Measurements from ENCODE around the gene DNAH17.

The DNAH17 gene

GRCh38 chr17:78390241-78391050, 186.8 kb downstream of the DNAH17 start:
- no peak for DNase-seq (ENCODE audit: low read depth)

DNA sequence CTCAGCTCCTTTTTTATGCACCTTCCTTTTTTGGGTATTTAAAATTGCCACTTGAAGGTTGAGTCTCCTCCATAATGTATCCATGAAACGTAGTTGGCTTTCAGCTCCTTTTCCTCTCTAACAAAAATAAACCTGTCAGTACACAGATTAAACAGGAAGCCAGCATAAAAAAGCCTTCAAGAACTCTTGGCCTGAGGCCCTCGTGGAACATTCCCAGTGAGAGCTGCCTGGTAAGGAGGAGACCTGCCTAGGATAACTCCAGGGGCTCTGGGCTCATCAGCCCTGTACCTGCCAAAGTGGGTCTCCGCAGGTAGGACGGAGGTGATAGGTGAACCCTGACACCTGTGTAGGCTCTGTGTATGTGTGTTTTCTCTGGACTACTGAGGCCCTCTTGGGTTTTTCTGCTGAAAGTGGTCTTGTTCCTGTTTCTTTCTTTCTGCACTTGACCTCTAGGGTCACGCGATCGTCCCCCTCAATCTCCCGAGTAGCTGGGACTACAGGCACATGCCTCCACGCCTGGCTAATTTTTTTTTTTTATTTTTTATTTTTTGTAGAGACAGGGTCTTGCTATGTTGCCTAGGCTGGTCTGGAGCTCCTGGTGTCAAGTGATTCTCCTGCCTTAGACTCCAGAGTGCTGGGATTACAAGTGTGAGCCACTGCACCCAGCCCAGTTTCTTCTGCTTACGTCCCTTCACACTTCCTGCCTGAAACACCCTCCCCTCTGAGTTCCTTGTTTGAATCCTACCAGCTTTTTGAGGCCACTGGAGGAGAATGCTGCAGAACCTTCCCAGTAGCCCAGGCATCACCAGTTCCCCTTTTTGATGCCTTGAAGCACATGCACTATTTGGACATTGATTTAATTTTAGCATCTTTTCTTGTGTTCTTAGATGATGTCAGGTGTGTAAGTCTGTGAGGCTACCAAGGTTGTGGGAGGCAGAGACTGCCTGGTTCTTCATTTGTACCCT, 188.9 kb downstream of the DNAH17 start:
- no peak for DNase-seq (ENCODE audit: low read depth)

GRCh38 chr17:78384479-78385175, 192.6 kb downstream of the DNAH17 start:
- DNase-seq (ENCODE audit: low read depth) = no peak

DNA sequence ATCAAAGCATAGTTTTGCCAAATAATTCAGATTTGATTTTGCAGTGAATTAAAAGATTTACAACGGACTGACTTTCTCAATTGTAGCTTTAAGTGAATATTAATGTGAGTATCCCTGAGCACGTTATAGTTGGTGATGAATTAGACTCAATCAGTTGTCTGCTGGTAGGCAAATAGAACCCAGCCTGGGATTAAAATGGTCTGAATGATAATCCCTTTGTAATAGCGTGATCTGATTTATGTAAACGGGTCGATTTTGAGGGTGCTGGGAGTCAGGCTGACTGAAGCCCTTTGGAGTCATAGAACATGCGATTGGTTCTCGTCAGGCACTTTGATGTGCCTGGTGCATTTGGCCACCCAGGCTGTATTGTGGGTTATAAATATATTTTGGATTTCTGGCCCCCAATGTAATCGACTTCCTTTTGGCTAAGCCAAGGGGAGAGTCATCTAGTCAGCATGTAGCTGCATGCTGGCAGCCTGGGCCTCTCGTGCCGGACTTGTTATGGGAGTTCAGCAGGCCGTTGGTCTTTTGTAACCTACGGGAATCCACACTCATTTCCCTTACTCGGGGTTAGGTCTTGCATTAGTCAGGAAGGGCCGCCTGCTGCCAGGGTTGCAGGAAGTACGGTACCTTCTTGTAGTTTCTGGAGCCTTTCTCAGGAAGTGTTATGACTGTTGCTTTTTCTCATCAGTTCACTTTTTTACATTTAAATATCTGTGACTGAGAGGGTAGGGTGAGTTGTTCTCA, 193.3 kb downstream of the DNAH17 start:
- no peak for DNase-seq (ENCODE audit: low read depth)

- no peak for DNase-seq (ENCODE audit: low read depth)
Observed at GRCh38 chr17:78381601-78382232, 195.5 kb downstream of the DNAH17 start.

- DNase-seq (ENCODE audit: low read depth) = no peak
Observed at GRCh38 chr17:78380370-78380769, 196.8 kb downstream of the DNAH17 start.

DNA sequence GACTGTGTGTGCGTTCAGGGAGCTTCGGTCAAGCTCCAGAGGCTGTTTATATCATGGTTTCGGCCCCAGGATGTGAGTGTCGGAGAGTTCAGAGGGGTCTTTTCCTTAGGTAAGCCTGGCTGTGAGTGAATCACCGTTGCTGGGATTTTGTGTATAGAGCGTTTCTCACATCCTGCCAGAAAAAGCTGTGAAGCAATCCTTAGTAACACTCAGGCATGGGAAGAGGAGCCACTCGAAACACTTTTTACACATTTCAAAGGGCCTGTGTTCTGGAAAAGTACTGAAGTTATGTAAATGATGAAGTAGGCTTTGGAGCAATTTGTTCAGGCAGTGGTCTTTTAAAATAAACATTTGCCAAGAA, 198.1 kb downstream of the DNAH17 start:
- no peak for DNase-seq (ENCODE audit: low read depth)

DNA sequence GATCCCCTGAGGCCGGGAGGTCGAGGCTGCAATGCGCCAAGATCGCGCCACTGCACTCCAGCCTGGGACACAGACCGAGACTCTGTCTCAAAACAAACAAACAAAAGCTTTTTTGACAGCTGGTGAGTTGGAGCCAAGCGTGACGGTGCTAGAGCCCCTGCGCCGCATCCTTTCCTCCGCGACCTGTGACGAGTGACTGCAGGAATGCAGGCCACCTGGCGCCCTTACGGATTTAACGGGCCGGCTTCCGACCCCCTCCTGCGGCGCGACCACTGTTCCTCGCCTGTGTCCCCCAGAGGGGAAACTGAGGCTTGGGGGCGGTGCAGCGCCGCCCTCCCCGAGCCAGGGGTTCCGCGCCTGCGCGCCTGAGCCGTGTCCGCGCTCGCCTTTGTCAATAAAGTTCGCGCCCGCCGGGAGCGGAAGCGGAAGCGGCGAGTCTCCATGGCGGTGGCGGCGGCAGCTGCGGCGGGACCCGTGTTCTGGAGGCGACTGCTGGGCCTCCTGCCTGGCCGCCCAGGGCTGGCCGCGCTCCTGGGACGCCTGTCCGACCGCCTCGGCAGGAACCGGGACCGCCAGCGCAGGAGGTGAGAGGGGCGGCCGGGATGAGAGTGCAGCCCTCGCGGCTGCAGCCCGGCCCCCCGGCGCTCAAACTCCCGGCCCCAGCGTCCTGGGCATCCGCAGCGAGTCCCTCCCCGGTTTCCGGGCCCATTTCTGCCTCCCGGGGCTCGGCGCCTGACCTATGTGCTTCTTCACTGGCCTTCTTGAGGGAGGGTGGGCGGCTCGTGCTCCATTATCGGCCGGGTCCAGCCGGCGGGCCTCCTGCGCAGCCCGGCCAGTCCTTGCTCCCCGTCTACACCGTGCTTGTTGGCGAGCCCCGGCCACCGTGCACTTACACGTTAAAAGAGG, 198.7 kb downstream of the DNAH17 start, which contains the start of gene PGS1:
Gene PGS1, plus strand, starts transcription at position 425 of the 906 bp plus-strand sequence. Its CDS starts 17 bp downstream, at position 442.
- DNase-seq (ENCODE audit: low read depth) = peak; percentile 62

DNA sequence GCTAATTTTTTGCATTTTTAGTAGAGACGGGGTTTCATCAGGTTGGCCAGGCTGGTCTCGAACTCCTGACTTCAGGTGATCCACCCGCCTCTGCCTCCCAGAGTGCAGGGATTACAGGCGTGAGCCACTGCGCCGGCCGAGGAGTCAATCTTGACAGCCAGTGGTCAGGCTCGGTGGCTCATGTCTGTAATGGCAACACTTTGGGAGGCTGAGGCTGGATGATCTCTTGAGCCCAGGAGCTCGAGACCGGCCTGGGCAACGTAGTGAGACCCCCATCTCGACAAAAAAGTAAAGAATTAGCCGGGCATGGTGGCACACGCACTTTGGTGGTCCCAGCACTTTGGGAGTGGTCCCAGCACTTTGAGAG, 199.4 kb downstream of the DNAH17 start:
- no peak for DNase-seq (ENCODE audit: low read depth)

DNA sequence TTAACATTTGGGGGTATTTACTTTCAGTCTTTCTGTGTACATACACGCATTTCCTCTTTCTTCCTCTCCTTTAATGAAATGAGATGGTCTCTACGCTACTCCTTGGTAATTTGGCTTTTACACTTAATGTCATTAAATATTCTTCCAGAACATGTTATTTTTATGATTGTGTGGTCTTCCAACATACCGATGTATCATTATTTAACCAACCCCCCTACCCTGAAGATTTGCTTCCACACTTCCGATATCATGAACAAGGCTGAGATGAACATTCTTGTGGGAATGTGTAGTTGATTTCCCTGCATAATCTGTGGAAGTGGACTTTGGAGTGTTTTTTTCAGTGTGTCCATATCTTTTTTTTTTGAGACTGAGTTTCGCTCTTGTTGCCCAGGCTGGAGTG, 201.0 kb downstream of the DNAH17 start:
- no peak for DNase-seq (ENCODE audit: low read depth)

- no peak for DNase-seq (ENCODE audit: low read depth)
Observed at GRCh38 chr17:78375401-78376151, 201.6 kb downstream of the DNAH17 start.

DNA sequence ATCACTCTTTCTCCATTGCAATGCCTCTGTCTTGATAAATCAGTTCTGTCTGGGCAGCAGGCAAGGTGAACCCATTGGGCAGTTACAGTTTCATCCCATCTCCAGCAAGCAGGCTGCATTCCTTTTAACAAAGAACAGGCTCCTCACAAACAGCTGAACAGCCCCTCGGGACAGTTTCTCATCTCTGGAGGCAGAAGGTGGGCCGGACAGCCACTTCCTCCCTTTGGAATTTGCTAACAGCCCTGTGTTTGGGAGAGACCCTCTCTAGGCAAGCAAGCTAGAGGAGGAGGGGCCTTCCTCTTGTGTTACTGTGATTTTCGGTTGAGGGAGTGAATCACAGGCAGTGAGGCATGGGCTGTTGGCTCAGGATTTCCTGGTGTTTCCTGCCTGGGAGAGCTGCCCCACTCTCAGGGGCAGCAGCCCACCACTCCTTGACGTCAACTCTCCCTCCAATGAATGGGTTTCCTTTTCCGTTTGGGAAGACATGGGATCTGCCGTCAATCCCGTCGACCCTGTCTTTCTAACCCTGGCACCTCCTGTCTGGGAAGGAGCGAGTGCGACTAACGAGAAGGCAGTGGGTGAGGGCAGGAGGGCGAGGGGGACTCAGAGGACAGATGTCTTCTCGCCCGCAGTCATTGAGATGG, 202.4 kb downstream of the DNAH17 start:
- no peak for DNase-seq (ENCODE audit: low read depth)

- DNase-seq (ENCODE audit: low read depth) = no peak
Observed at GRCh38 chr17:78374189-78374588, 203.0 kb downstream of the DNAH17 start.
